WTC11 (cell line): Measurements from ENCODE around the gene UQCR10. TPM values are rescaled to one million over a fixed set of nuclear protein-coding genes. Genes with fewer than 3 reads are reported as not detected.
A peak's percentile ranks its signal among the peaks of the same experiment; 100 is the strongest.

Source experiments
- ATAC-seq: fragments of 200-7000 bp; cut with Tn5 transposase; 2 replicates; pipeline ENCODE4 v1.10.0; 2021; ENCODE audit warnings: mild to moderate bottlenecking, moderate library complexity
- CTCF ChIA-PET: fragments of 300-600 bp; sonication (Branson Sonifier 250); formaldehyde crosslinking; loops from one replicate; lab custom pipeline; 2021; ENCODE audit warnings: antibody characterized with exemption; lab: Charles Lee
- POLR2A ChIA-PET: fragments of 350-600 bp; sonication (Branson Sonifier 250); formaldehyde crosslinking; loops from one replicate; lab custom pipeline; 2021; ENCODE audit warnings: antibody characterized with exemption; lab: Charles Lee
- DNase-seq: peaks from one replicate; pipeline ENCODE4 v3.0.0; 2021; ENCODE audit warnings: low spot score
- H3K27ac Mint-ChIP-seq: 2 replicates; pipeline ENCODE4 v1.8.0; 2021; ENCODE audit warnings: mixed read lengths
- H3K27me3 Mint-ChIP-seq: 2 replicates; pipeline ENCODE4 v1.8.0; 2021; ENCODE audit warnings: low read depth, mild to moderate bottlenecking, moderate library complexity, mixed read lengths
- H3K36me3 Mint-ChIP-seq: 2 replicates; pipeline ENCODE4 v1.8.0; 2021; ENCODE audit warnings: mixed read lengths
- H3K4me1 Mint-ChIP-seq: 2 replicates; pipeline ENCODE4 v1.8.0; 2022; ENCODE audit warnings: mixed read lengths
- H3K4me3 Mint-ChIP-seq: 2 replicates; pipeline ENCODE4 v1.8.0; 2021; ENCODE audit warnings: mild to moderate bottlenecking, moderate library complexity, mixed read lengths
- H3K9me3 Mint-ChIP-seq: 2 replicates; pipeline ENCODE4 v1.8.0; 2021; ENCODE audit warnings: mixed read lengths
- ATF1 ChIP-seq: sonication (generic); formaldehyde crosslinking; IDR thresholded peaks from 2 replicates; pipeline ENCODE4 v1.8.1; 2023; ENCODE audit warnings: mild to moderate bottlenecking, moderate library complexity, missing genetic modification reagents
- EMX1 ChIP-seq: fragments of 250-450 bp; sonication (Bioruptor Pico); IDR thresholded peaks from 2 replicates; pipeline ENCODE4 v1.8.0; 2021; ENCODE audit warnings: mild to moderate bottlenecking
- ESRRA ChIP-seq: sonication (generic); formaldehyde crosslinking; IDR thresholded peaks from 2 replicates; pipeline ENCODE4 v1.8.1; 2022; ENCODE audit warnings: mild to moderate bottlenecking, missing genetic modification reagents, borderline replicate concordance
- FOXK1 ChIP-seq: sonication (generic); formaldehyde crosslinking; IDR thresholded peaks from 2 replicates; pipeline ENCODE4 v1.8.0; 2022; ENCODE audit warnings: mild to moderate bottlenecking, moderate library complexity, missing genetic modification reagents
- FOXP1 ChIP-seq: sonication (generic); formaldehyde crosslinking; IDR thresholded peaks from 2 replicates; pipeline ENCODE4 v1.8.0; 2022; ENCODE audit warnings: missing genetic modification reagents, mild to moderate bottlenecking, moderate library complexity, borderline replicate concordance
- JAZF1 ChIP-seq: fragments of 250-450 bp; sonication (Bioruptor Pico); IDR thresholded peaks from 2 replicates; pipeline ENCODE4 v1.9.0; 2021; ENCODE audit warnings: moderate library complexity, mild to moderate bottlenecking, inconsistent platforms
- MXD4 ChIP-seq: fragments of 250-450 bp; sonication (Bioruptor Pico); IDR thresholded peaks from 2 replicates; pipeline ENCODE4 v1.8.0; 2021; ENCODE audit warnings: mild to moderate bottlenecking, moderate library complexity, borderline replicate concordance
- NFATC4 ChIP-seq: fragments of 250-450 bp; sonication (Bioruptor Pico); IDR thresholded peaks from 2 replicates; pipeline ENCODE4 v1.9.0; 2021; ENCODE audit warnings: mild to moderate bottlenecking
- NR1H2 ChIP-seq: sonication (generic); formaldehyde crosslinking; IDR thresholded peaks from 2 replicates; pipeline ENCODE4 v1.9.0; 2021; ENCODE audit warnings: mild to moderate bottlenecking, moderate library complexity, missing genetic modification reagents
- NR2C2 ChIP-seq: sonication (generic); formaldehyde crosslinking; IDR thresholded peaks from 2 replicates; pipeline ENCODE4 v1.8.0; 2022; ENCODE audit warnings: mild to moderate bottlenecking, missing genetic modification reagents
- NR3C1 ChIP-seq: sonication (generic); formaldehyde crosslinking; conservative IDR thresholded peaks from 2 replicates; pipeline ENCODE4 v1.8.1; 2023; ENCODE audit warnings: low read depth, mild to moderate bottlenecking, missing genetic modification reagents
- RELA ChIP-seq: sonication (generic); formaldehyde crosslinking; IDR thresholded peaks from 2 replicates; pipeline ENCODE4 v1.8.1; 2022; ENCODE audit warnings: missing genetic modification reagents, mild to moderate bottlenecking, borderline replicate concordance
- TEAD1 ChIP-seq: sonication (generic); formaldehyde crosslinking; IDR thresholded peaks from 2 replicates; pipeline ENCODE4 v1.8.0; 2022; ENCODE audit warnings: mild to moderate bottlenecking, missing genetic modification reagents
- TP53 ChIP-seq: sonication (generic); formaldehyde crosslinking; IDR thresholded peaks from 2 replicates; pipeline ENCODE4 v1.8.1; 2023; ENCODE audit warnings: mild to moderate bottlenecking, missing genetic modification reagents
- ZNF138 ChIP-seq: sonication (generic); formaldehyde crosslinking; conservative IDR thresholded peaks from 2 replicates; pipeline ENCODE4 v1.8.1; 2022; ENCODE audit warnings: mild to moderate bottlenecking, moderate library complexity, missing genetic modification reagents
- ZNF219 ChIP-seq: sonication (generic); formaldehyde crosslinking; IDR thresholded peaks from 2 replicates; pipeline ENCODE4 v1.8.0; 2023; ENCODE audit warnings: missing genetic modification reagents, mild to moderate bottlenecking, borderline replicate concordance
- ZNF423 ChIP-seq: fragments of 250-450 bp; sonication (Bioruptor Pico); IDR thresholded peaks from 2 replicates; pipeline ENCODE4 v2.1.2; 2022; ENCODE audit warnings: mild to moderate bottlenecking, moderate library complexity
- total RNA-seq: library from RNA; stranded (reverse); gene quantifications from 3 replicates; pipeline ENCODE4 v1.2.3, GENCODE V29; 2021
- TF ChIP-seq, protein P1 (sequence below): sonication (generic); formaldehyde crosslinking; IDR thresholded peaks from 2 replicates; pipeline ENCODE4 v1.8.0; 2023; ENCODE audit warnings: mild to moderate bottlenecking, missing genetic modification reagents
- TF ChIP-seq, protein P2 (sequence below): sonication (generic); formaldehyde crosslinking; IDR thresholded peaks from 2 replicates; pipeline ENCODE4 v1.8.1; 2023; ENCODE audit warnings: mild to moderate bottlenecking, missing genetic modification reagents
- TF ChIP-seq, protein P3 (sequence below): sonication (generic); formaldehyde crosslinking; IDR thresholded peaks from 2 replicates; pipeline ENCODE4 v1.8.0; 2022; ENCODE audit warnings: mild to moderate bottlenecking, missing genetic modification reagents
- TF ChIP-seq, protein P4 (sequence below): sonication (generic); formaldehyde crosslinking; IDR thresholded peaks from 2 replicates; pipeline ENCODE4 v1.8.1; 2023; ENCODE audit warnings: mild to moderate bottlenecking, missing genetic modification reagents, borderline replicate concordance
- TF ChIP-seq, protein P5 (sequence below): sonication (generic); formaldehyde crosslinking; IDR thresholded peaks from 2 replicates; pipeline ENCODE4 v1.8.0; 2023; ENCODE audit warnings: missing genetic modification reagents, mild to moderate bottlenecking, borderline replicate concordance

The UQCR10 gene
- total RNA-seq, 1 experiment from 2014 or later: 119 TPM

DNA sequence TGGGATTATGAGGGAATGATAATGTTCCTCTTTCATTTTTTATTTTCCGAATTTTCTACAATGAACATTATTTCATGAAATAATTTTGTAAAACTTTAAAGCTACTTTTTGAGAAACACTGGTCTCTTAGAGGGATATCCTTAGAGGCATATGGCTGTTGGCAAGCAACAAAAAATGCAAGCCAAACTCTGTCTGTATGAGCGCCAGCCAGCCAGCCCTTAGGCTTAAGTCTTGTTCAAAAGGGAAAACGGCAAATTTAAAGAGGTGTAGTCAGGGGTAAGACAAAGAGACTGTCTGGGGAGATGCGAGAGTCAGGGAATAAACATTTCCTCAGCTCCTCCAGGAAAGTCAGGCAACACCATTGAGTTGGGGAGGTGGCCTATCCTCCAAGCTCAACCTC, 48.4 kb downstream of the UQCR10 start (continued):
- TF ChIP-seq, protein P1, sequence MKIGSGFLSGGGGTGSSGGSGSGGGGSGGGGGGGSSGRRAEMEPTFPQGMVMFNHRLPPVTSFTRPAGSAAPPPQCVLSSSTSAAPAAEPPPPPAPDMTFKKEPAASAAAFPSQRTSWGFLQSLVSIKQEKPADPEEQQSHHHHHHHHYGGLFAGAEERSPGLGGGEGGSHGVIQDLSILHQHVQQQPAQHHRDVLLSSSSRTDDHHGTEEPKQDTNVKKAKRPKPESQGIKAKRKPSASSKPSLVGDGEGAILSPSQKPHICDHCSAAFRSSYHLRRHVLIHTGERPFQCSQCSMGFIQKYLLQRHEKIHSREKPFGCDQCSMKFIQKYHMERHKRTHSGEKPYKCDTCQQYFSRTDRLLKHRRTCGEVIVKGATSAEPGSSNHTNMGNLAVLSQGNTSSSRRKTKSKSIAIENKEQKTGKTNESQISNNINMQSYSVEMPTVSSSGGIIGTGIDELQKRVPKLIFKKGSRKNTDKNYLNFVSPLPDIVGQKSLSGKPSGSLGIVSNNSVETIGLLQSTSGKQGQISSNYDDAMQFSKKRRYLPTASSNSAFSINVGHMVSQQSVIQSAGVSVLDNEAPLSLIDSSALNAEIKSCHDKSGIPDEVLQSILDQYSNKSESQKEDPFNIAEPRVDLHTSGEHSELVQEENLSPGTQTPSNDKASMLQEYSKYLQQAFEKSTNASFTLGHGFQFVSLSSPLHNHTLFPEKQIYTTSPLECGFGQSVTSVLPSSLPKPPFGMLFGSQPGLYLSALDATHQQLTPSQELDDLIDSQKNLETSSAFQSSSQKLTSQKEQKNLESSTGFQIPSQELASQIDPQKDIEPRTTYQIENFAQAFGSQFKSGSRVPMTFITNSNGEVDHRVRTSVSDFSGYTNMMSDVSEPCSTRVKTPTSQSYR (CRISPR knock-in tag): no peak
- no peak for TF ChIP-seq MXD4 (CRISPR knock-in tag)
- no peak for TF ChIP-seq ZNF219 (CRISPR knock-in tag)
- TF ChIP-seq ATF1: no peak
- TF ChIP-seq FOXP1: no peak
- TF ChIP-seq, protein P2, sequence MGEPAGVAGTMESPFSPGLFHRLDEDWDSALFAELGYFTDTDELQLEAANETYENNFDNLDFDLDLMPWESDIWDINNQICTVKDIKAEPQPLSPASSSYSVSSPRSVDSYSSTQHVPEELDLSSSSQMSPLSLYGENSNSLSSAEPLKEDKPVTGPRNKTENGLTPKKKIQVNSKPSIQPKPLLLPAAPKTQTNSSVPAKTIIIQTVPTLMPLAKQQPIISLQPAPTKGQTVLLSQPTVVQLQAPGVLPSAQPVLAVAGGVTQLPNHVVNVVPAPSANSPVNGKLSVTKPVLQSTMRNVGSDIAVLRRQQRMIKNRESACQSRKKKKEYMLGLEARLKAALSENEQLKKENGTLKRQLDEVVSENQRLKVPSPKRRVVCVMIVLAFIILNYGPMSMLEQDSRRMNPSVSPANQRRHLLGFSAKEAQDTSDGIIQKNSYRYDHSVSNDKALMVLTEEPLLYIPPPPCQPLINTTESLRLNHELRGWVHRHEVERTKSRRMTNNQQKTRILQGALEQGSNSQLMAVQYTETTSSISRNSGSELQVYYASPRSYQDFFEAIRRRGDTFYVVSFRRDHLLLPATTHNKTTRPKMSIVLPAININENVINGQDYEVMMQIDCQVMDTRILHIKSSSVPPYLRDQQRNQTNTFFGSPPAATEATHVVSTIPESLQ (CRISPR knock-in tag): no peak
- no peak for TF ChIP-seq JAZF1 (CRISPR knock-in tag)
- TF ChIP-seq, protein P3, sequence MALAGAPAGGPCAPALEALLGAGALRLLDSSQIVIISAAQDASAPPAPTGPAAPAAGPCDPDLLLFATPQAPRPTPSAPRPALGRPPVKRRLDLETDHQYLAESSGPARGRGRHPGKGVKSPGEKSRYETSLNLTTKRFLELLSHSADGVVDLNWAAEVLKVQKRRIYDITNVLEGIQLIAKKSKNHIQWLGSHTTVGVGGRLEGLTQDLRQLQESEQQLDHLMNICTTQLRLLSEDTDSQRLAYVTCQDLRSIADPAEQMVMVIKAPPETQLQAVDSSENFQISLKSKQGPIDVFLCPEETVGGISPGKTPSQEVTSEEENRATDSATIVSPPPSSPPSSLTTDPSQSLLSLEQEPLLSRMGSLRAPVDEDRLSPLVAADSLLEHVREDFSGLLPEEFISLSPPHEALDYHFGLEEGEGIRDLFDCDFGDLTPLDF (CRISPR knock-in tag): no peak
- no peak for TF ChIP-seq ZNF423 (CRISPR knock-in tag)
- TF ChIP-seq NR1H2 (CRISPR knock-in tag): no peak
- no peak for TF ChIP-seq ZNF138 (CRISPR knock-in tag)

DNA sequence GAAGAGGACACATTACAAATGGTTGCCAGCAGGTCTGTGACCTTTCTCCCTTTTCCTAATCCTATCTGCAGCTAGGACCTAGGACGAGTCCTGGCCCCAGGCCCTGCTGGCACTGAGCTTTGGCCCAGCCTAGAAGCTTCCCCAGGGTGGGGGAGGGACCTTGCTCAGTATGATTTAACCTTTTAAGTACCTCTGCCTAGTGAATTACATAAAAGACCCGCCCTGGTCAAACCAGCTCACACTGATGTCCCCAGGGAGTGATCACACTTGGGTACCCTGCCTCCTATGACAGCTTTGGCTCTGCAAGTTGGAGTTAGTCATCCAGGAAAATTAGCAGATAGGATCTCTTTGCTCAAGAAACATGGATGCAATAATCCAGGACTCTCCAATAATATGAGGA, 49.0 kb downstream of the UQCR10 start:
- Mint-ChIP-seq H3K9me3 (no peaks in the 10 kb centered on the region), H3K36me3 (peaks cover 41% of the 10 kb centered on the region), H3K27me3 (no peaks in the 10 kb centered on the region; the same call in 1 of the 2 replicates), H3K27ac (0 out of 2 replicates have a peak overlapping the region, but pooled peaks have one; percentile 41), H3K4me1 (0 out of 2 replicates have a peak, but pooled peaks cover 3% of the 10 kb centered on the region), H3K4me3 (no peak overlapping the region)
- POLR2A ChIA-PET: interaction anchor here (0.6 to 1.0 kb wide), 2 partner anchors 112 to 189 kb away, joined by 3 read pairs; no protein-coding TSS in a partner anchor
- CTCF ChIA-PET: interaction anchor here (1.0 to 1.3 kb wide), 2 partner anchors 180 to 189 kb away, joined by 3 to 8 read pairs; no protein-coding TSS in a partner anchor
- DNase-seq (no peak), ATAC-seq (peak; percentile 39; the same call in 1 of the 2 replicates)
- TF ChIP-seq JAZF1 (CRISPR knock-in tag): no peak
- TF ChIP-seq, protein P4, sequence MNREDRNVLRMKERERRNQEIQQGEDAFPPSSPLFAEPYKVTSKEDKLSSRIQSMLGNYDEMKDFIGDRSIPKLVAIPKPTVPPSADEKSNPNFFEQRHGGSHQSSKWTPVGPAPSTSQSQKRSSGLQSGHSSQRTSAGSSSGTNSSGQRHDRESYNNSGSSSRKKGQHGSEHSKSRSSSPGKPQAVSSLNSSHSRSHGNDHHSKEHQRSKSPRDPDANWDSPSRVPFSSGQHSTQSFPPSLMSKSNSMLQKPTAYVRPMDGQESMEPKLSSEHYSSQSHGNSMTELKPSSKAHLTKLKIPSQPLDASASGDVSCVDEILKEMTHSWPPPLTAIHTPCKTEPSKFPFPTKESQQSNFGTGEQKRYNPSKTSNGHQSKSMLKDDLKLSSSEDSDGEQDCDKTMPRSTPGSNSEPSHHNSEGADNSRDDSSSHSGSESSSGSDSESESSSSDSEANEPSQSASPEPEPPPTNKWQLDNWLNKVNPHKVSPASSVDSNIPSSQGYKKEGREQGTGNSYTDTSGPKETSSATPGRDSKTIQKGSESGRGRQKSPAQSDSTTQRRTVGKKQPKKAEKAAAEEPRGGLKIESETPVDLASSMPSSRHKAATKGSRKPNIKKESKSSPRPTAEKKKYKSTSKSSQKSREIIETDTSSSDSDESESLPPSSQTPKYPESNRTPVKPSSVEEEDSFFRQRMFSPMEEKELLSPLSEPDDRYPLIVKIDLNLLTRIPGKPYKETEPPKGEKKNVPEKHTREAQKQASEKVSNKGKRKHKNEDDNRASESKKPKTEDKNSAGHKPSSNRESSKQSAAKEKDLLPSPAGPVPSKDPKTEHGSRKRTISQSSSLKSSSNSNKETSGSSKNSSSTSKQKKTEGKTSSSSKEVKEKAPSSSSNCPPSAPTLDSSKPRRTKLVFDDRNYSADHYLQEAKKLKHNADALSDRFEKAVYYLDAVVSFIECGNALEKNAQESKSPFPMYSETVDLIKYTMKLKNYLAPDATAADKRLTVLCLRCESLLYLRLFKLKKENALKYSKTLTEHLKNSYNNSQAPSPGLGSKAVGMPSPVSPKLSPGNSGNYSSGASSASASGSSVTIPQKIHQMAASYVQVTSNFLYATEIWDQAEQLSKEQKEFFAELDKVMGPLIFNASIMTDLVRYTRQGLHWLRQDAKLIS: no peak
- no peak for TF ChIP-seq NFATC4 (CRISPR knock-in tag)
- TF ChIP-seq, protein P5, sequence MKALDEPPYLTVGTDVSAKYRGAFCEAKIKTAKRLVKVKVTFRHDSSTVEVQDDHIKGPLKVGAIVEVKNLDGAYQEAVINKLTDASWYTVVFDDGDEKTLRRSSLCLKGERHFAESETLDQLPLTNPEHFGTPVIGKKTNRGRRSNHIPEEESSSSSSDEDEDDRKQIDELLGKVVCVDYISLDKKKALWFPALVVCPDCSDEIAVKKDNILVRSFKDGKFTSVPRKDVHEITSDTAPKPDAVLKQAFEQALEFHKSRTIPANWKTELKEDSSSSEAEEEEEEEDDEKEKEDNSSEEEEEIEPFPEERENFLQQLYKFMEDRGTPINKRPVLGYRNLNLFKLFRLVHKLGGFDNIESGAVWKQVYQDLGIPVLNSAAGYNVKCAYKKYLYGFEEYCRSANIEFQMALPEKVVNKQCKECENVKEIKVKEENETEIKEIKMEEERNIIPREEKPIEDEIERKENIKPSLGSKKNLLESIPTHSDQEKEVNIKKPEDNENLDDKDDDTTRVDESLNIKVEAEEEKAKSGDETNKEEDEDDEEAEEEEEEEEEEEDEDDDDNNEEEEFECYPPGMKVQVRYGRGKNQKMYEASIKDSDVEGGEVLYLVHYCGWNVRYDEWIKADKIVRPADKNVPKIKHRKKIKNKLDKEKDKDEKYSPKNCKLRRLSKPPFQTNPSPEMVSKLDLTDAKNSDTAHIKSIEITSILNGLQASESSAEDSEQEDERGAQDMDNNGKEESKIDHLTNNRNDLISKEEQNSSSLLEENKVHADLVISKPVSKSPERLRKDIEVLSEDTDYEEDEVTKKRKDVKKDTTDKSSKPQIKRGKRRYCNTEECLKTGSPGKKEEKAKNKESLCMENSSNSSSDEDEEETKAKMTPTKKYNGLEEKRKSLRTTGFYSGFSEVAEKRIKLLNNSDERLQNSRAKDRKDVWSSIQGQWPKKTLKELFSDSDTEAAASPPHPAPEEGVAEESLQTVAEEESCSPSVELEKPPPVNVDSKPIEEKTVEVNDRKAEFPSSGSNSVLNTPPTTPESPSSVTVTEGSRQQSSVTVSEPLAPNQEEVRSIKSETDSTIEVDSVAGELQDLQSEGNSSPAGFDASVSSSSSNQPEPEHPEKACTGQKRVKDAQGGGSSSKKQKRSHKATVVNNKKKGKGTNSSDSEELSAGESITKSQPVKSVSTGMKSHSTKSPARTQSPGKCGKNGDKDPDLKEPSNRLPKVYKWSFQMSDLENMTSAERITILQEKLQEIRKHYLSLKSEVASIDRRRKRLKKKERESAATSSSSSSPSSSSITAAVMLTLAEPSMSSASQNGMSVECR (CRISPR knock-in tag): no peak
- no peak for TF ChIP-seq RELA
- no peak for TF ChIP-seq EMX1 (CRISPR knock-in tag)
- TF ChIP-seq ESRRA (CRISPR knock-in tag): no peak
- TF ChIP-seq FOXK1 (CRISPR knock-in tag): no peak
- TF ChIP-seq ZNF138 (CRISPR knock-in tag): no peak
- no peak for TF ChIP-seq NR3C1
- no peak for TF ChIP-seq NR2C2
- TF ChIP-seq TP53: no peak
- no peak for TF ChIP-seq TEAD1 (CRISPR knock-in tag)
